HG03060 (cell line): ENCODE data around the gene SOBP.
"Not testable (repeated sequence)": the region's sequence is repeated elsewhere in the genome, so short reads cannot be mapped to it uniquely, and the experiment has no call there.

Source experiments
- ATAC-seq: cut with Tn5 transposase; IDR thresholded peaks from one replicate; pipeline ENCODE4 v1.9.1; 2021; ENCODE audit warnings: low read depth, moderate number of reproducible peaks; ENCODE audit not compliant: unreplicated experiment

The SOBP gene

DNA sequence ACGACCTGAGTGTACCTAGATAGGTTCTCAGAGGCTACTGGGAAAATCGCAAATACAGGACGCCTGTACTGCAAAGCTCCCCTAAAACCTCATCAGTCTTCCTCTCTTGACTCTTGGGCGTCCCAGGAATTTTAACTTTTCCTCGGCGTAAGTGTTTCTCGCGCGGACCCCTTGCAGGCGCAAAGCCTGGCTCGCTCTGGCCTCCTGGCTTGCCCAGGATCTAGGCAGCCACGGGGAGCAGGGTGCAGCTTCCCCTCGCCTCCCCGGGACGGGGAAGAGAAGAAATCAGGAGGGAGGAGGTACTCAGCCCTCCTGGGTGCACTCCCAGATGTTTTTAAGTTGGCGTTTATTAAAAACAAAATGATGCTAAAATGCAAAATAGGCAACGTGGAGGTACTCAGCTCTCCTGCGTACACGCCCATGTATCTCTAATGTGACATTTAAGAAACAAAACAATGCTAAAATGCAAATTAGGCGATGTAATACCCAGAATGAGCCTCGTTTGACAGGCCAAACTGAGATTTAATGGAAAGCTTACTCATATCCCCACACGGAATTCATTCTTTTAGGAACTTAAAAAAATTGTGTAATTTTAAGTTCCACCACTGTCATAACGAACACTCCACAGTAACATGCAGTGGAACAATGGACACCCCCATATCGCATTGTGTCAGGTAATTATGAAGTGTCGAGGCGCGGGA, 1.6 kb upstream of the SOBP start:
- ATAC-seq = no peak

DNA sequence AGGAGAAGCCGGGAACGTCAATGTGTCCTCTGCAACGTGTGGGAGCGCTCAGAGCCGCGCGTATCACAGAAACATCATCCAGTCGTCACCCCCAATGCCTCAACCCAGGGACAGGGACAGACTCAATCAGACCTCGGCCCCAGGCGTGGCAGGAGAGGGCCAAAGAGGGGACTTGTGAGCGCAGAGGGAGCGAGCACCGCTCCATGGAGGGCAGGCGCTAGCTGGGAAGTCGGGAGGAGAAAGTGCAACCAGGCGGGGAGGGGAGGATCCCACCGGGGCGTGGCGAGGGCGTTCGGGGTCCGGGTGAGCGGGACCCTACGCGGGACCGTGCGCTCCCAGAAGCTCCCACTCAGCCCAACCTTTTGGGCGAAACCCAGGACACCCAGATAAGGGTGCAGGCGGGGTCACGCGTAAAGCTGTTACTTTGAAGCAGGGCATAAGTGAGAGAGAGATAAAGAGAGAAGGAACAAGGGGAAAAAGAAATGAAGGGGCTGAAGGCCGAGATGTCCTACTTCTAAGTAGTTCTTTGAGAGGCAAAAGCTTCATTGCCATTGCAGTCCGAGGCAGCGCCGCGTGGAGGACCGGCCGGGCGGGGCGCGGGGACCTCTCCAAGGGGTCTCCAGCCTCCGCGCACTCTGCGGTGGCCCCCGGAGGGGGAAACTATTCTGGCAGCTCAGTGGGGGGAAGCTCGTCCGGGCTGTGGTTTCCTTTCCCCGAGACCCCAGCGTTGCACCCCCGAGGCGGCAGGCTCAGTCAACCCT, 862 bp upstream of the SOBP start:
- ATAC-seq = no peak

- ATAC-seq = no peak
Measured at GRCh38 chr6:107490566-107491137, 735 bp downstream of the SOBP start.

DNA sequence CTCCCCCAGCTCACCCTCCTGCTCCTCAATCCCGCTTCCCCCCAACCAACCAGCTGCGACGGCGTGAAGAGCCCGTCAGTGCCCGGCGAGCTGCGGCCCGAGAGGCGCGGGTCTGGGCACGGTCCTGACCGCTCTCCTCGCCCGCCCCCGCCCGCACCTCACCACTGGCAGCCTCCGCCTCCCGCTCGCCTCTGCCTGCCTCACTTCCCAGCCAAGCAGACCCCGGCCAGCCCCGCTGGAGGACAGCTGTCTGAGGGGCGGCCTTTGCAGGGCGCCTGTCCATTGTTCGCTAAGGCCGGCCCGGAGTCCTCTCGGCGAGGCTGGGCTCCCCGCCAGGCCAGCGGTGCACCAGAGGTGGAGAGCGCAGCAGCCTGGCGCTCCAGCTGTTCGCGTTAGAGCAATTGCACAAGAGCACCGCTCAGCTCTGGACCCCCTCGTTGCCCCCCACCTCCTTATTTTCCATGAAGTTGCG, 1.3 kb downstream of the SOBP start:
- ATAC-seq = no peak

DNA sequence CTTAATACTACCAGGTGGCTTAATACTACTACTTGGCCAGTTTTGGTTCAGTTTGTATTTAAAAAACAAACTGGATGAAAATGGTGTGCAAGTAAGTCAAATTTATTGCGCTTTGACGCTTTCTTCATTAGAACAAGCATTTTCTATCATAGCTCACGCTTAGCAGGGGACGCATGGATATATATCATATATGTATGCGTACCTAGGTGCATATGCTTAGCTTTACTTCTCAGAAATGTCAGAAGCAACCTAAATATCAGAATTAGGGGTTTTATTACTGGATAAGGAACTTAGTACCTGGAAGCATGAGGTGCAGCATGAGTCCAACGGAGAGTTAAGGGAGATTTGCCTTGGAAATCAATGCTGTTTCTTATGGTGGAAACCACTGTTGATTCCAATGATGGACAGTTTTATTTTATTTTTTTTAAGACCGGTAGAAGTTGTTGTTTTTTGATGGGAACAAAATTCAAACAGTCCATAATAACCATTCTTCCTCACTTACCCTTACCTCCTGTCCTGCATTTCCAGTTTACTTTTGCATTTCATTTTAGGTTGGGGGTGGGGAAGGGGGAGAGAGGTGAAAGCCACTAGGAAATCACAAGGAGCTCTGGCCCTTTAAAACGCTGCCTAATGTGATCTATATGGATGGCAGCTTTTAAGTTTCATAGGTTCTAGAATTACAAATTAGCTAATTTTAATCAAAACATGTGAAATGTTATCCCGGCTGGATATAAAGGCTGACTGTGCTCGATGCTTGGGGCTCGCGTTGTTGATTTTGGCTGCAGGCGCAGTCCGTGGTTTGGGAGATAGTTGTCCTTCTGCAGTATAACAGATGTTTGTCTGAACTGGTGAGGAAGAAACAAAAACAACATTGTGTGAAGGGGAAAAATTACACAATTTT, 2.1 kb downstream of the SOBP start:
- no peak for ATAC-seq

GRCh38 chr6:107493158-107494057, 3.5 kb downstream of the SOBP start:
- no peak for ATAC-seq

DNA sequence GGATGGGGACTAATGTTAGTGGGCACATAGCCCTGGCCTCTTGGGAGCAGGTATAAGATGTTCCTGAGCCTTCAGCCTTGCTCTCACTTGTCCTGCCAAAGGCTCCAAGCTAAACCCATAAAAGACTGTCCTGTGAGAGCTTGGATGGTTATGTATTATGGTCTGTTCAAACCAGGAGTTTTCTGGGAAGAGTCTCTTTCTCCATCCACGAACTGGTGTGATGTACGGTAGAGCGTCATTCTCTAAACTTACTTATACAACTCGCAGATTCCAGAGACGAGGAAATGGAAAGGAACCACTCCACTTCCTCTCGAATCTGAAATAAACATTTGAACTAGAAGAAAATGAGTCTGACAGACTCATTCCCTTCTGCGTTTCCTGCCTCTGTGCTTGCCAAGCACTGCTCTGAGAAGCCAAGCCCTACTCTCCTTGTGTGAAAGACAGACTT, 5.3 kb downstream of the SOBP start:
- no peak for ATAC-seq

DNA sequence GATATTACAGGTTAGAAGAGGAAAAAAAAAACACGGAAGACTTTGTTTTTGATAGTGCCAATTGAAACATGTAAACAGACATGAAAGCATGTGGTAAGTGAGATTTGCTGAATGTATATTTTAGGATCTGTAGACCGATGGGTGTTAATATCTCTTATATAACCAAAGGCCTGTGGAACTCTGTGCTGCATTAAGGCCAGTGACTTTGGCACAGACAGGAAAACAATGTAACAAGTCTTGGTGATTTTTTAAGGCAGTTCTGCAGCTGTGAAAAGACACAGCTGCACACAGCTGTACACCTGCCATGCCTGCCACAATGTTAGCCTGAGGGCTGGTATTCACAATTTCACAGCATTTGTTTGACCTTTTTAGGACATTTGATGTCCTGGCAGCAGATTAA, 6.1 kb downstream of the SOBP start:
- ATAC-seq = no peak

DNA sequence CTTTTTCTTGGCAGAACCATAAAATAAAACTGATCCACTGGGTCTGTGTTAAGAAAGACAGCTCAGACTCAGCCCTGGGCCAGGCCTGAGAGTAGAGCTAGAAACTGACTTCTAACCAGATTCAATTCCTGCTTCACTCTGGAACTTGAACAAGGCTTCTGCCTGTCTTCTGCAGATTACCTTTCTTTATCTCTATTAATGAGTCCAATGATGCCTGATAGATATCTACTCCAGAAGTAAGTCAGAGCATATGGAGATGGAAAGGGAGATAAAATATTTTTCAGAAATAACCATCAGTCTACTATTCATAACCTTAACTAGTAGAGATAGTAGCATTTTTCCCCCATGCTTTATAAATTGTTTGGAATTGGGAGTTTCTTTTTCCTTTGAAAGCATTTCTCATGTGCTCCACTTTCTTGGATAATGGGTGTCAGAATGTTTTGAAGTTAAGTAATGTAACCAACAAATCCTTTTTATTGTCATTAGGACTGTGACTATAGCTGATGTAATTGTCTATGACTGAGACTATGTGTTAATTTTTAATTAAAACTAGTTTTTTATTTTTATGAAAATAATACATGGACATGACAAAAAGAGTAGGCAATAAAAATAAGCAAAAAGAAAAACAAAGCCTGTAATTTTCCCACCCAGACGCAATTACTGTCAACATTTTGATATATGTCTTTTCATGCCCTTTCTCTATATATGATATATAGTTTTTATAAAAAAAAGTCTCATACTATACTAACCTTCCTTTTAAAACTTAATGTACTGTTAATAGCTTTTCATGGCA, 7.2 kb downstream of the SOBP start:
- ATAC-seq = no peak

- ATAC-seq = no peak
Measured at GRCh38 chr6:107504270-107505026, 14.5 kb downstream of the SOBP start.

DNA sequence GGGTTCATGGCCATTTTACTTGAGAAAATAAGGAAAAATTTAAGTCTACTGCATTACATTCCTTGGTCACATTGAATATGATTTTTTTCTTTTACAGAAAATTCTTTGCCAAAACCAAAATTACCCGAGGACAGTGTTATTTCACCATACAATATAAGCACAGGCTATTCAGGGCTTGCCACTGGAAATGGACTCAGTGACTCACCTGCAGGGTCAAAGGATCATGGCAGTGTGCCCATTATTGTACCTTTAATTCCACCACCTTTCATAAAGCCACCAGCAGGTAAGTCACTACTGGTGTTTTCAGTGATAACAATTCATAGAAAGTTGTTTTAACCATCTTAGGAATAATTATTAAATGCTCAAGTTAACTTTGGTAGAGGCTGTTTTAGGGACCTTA, 16.2 kb downstream of the SOBP start:
- no peak for ATAC-seq

DNA sequence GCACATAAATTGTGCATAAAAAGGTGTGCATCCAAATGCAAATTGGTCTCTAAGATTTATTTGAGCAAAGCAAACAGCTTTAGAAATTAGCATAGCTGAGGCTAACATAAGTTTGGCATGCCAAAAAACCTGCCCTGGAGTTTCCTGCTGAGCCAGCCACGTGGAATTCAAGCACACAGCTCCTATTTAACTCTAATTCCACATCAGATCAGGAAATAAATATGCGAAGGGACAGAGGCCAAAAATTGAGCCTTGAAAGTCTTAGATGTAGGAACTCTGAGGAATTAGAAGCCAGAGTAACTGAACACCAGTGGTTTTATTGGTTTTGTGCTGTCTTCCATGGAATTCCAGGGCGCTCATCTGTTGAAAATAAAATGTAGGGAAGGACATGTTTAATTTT, 19.6 kb downstream of the SOBP start:
- no peak for ATAC-seq

DNA sequence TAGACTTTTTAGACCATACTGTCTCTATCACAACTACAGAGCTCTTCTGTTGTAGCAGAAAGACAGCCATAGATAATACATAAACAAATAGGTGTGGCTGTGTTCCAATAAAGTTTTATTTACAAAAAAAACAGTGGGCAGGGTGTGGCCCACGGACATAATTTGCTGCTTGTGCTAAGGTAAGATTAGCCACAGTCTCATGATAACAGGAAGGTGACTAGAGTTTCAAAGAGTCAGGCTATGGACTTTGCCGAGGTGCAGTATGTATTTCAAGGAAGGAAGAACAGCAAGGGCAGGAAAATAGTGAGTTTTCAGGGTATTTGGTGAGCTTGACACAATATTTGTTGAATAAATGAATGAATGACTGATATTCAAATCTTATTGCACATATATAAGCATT, 20.2 kb downstream of the SOBP start:
- no peak for ATAC-seq

GRCh38 chr6:107511511-107511993, 21.6 kb downstream of the SOBP start:
- ATAC-seq = no peak

DNA sequence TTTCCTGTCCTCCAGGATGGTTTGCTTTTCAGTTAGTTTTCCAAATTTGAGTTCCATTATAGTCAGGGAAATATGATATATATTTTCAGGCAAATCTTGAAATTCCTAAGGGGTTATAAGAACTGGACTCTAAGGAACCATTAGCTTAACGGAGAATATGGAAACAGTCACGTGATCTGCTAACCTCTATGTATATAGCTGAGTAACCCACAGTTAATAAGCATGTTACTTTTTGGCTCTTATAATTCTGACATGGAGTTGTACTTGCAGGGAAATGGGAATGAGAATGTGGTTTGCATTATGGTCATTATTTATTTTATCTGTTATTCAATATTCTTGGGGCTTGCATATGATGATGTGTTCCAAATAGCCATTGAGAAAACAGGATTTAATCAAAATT, 23.3 kb downstream of the SOBP start:
- ATAC-seq = no peak

GRCh38 chr6:107515955-107516354, 26.0 kb downstream of the SOBP start:
- ATAC-seq = no peak

- no peak for ATAC-seq
Measured at GRCh38 chr6:107517274-107517673, 27.4 kb downstream of the SOBP start.

DNA sequence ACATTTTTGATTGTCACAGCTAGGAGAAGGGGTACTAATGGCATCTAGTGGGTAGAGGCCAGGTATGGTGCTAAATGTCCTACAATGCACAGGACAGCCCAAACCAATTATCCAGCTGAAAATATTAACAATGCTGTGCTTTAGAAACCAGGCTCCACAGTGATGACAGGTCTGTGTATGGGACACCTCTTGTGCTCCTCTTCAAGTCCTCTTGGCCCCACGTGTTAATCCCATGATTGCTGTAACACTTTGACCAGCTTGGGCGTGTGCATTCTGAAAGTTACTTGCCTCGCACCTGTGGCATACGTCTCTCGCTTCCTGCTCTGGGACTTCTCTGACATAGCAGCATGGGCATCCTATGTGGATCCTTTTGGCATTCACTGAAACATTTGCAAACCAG, 29.3 kb downstream of the SOBP start:
- ATAC-seq = not testable (repeated sequence)
